Fibroblast of gingiva (primary cell): ENCODE results near the gene CT47C1.
"Not testable (repeated sequence)": the region's sequence is repeated elsewhere in the genome, so short reads cannot be mapped to it uniquely, and the experiment has no call there.

Experiments used
- DNase-seq: peaks from one replicate; pipeline ENCODE4 v3.0.0-alpha.2; 2011; ENCODE audit warnings: low read depth

CT47C1 gene

GRCh38 chrX:119072744-119073143, at the start of gene CT47C1:
TSS of gene CT47C1 (plus strand) at chrX:119072993. CDS start at chrX:119073226, 233 bp downstream.
- no peak for DNase-seq

- no peak for DNase-seq
Observed at GRCh38 chrX:119025900-119026299, 46.9 kb upstream of the CT47C1 start.

- not testable (repeated sequence) for DNase-seq
Observed at GRCh38 chrX:119026344-119026743, 46.4 kb upstream of the CT47C1 start.

GRCh38 chrX:119027960-119028732, 44.6 kb upstream of the CT47C1 start:
- not testable (repeated sequence) for DNase-seq

- DNase-seq: no peak
Observed at GRCh38 chrX:119028733-119029330, 44.0 kb upstream of the CT47C1 start.

GRCh38 chrX:119029656-119030055, 43.1 kb upstream of the CT47C1 start:
- not testable (repeated sequence) for DNase-seq

GRCh38 chrX:119030990-119031389, 41.8 kb upstream of the CT47C1 start:
- no peak for DNase-seq

- no peak for DNase-seq
Observed at GRCh38 chrX:119036107-119037029, 36.4 kb upstream of the CT47C1 start.

- no peak for DNase-seq
Observed at GRCh38 chrX:119040432-119040831, 32.4 kb upstream of the CT47C1 start.

GRCh38 chrX:119041175-119041574, 31.6 kb upstream of the CT47C1 start:
- peak; percentile 68 for DNase-seq

GRCh38 chrX:119042040-119042439, 30.8 kb upstream of the CT47C1 start:
- DNase-seq: no peak

GRCh38 chrX:119042996-119043395, 29.8 kb upstream of the CT47C1 start:
- no peak for DNase-seq

GRCh38 chrX:119045884-119046283, 26.9 kb upstream of the CT47C1 start:
- DNase-seq: no peak

- DNase-seq: no peak
Observed at GRCh38 chrX:119055687-119056086, 17.1 kb upstream of the CT47C1 start.

GRCh38 chrX:119062750-119063374, 9.9 kb upstream of the CT47C1 start:
- DNase-seq: no peak

- no peak for DNase-seq
Observed at GRCh38 chrX:119063428-119063827, 9.4 kb upstream of the CT47C1 start.

- peak; percentile 42 for DNase-seq
Observed at GRCh38 chrX:119067023-119067739, 5.6 kb upstream of the CT47C1 start.

- DNase-seq: no peak
Observed at GRCh38 chrX:119069128-119069527, 3.7 kb upstream of the CT47C1 start.

- no peak for DNase-seq
Observed at GRCh38 chrX:119069762-119070161, 3.0 kb upstream of the CT47C1 start.

- no peak for DNase-seq
Observed at GRCh38 chrX:119071381-119071780, 1.4 kb upstream of the CT47C1 start.

GRCh38 chrX:119073200-119073905, 560 bp downstream of the CT47C1 start:
- DNase-seq: no peak
